Stimulated activated CD4-positive, alpha-beta T cell treated with anti-CD3 and anti-CD28 coated beads, Interleukin-1b, Interleukin-23, amount 100 ng/mL, for 1 hour (primary cell): Measurements from ENCODE around the gene B3GALT6.

Experiments used
- DNase-seq, 2 donors: peaks; one replicate each; pipeline ENCODE4 v3.0.0-alpha.2; 2020; ENCODE audit warnings: low read depth in 2 of 2

Gene B3GALT6

DNA sequence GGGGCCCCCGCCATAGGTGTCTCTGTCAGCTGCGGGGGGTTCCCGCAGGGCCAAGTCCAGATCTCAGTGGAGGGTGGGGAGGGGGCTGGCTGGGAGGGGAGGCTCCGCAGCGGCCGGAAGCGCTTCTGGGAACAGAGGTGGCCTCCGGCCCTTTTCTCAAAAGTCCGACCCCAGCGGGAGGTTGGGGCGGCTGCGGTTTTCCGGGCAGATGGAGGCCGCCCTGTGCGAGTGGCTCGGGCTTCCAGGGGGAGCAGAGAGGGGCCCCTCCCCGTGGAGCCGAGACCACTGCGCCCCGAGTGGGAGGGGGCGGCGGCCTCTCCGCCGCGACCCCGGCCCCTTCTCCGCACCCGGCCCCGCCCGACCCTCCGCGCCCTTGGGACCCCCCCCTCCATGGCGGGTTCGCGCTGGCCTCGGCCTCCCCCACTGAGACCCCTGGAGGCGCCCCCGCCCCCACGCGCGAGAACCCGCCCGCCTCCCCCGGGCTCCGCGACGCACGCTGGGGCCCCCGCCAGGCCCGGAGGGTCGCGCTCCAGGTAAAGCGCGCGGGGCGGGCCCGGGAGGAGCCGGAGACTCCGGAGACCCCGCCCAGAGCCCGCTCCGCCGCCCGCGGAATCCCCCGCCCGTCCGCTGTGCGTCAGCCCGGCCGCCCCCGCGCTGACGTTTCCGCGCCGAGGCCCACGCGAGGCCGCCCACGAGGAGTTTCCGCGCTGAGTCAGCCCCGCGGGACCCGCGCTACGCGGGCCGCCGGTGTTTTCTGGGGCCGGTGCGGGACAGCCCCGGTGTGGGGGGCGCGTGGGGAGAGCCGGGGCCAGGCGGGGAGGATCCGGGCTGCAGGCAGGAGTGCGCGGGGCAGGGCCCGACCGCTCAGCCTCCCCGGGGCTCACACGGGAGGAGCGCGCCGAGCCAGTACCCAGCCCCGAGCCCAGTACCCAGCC is 30.9 kb upstream of the B3GALT6 start:
- peak; percentile 84 to 93 for DNase-seq

DNA sequence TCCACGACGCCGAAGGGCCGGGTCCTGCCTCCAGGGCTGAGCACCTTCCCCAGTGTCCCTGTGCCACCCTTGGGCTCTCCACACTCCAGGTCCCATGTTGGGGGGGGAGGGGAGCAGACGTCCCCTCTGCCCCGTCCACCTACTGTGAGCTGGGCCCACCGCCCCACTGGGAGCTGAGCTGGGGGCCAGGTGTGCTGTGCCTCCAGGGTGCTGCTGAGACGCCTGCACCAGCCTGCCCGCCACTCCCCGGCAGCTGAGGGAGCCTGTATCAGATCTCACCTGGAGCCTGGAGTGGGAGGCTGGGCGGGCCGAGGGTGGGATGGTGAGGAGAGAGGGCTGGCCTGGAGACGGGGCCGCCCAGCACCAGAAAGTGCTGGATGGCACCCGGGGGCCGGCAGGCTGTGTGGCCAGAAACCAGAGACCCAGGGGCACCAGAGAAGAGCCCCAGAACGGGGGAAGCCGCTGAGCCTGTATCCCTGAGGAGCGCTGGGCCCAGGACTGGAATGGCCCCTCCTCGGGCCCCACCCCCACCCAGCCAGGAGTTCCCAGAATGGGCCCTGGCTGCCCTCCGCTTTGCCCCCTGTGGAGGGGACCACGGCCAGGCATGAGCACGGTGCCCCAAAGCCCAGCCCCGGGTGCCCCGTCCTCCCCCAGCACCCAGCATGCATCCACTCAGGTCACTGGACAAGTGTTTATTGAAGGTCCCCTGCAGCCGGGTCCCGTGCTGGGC is 29.0 kb upstream of the B3GALT6 start:
- DNase-seq = no peak

GRCh38 chr1:1203561-1204424 is 28.2 kb upstream of the B3GALT6 start:
- DNase-seq = no peak

DNA sequence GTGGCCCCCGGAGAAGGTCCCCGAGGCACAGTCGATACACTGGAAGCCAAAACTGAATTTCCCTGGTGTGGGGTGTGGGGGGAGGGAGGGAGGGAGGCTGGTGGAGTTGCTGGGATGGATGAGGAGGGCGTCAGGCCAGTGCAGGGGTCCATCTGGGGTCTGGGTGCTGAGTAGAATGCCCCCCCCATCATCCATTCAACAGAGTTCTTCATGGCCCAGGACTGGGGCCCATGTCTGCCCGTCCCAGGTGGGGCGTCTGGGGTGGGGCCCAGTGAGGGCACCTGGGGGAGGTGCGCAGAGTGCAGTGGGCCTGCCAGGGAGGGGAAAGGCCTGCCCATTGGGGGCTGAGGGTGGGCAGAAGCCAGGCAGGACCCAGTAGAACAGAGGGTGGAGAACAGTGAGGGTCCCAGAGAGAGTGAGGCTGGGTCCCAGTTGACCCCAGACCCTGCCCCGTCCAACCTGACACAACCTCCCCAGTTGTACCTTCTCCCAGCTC is 27.6 kb upstream of the B3GALT6 start:
- no peak for DNase-seq

DNA sequence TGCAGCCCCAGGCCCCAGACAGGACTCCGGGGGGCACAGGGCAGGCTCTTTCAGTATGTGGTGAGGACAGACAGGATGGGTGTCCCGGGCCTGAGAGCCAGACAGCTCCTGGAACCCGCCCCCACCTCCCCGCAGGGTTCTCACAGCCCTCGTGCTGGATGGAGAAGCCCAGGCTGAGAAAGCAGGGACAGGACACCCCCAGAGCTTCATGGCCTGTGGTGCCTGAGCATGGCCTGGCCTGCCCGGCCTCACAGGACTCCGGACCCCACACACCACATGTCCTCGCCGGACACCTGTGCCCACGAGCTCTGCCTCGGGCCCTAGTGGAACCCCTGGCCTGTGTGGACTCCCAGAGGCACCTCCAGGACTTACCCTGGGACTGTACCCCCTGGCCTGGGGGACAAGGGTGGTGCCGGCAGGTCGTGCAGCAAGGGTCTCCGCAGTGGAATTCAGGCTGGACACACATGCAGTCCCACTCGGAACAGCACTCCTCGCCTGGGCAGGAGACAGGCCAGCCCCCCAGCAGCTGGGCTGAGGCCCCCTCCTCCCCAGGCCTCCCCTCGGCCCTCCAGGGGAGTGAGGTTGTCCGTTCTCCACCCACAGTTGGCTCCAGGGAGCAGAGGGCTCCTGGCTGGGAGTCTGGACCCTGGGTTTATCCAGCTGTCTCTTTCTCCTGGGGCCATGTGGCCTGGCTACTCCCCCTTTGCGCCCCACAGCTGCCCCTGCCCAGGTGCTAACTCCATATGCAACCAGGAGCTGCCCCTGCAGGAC is 26.9 kb upstream of the B3GALT6 start:
- DNase-seq = no peak

- no peak for DNase-seq
Measured at GRCh38 chr1:1205769-1206375, 26.2 kb upstream of the B3GALT6 start.

DNA sequence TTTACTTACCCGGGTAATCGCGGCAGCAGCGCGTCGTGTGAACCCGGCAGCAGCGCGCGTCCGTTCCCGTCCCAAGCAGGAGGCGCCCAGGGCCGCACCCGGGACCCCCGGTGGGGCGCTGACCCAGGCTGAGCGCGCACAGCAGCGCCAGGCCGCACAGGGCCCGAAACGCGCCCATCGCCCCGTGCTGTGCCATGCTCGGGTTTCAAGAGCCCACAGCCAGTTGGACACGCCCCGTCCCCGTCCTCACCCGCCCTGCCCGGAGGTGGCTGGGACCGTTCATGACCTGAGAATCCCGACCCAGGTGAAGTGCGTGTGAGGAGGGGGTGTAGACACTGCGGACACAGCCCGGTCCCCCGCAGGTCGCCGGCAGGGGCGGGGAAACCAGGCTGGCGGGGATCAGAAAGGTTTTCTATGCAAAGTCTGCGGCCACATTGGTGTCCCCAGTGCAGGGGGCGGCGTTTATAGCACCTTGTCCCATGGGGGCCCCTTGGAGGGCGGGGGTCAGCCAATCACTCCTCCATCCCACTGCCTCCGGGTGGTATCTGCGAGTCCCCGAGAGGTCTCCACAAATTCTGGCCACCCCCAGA is 25.6 kb upstream of the B3GALT6 start, which contains the start of gene TNFRSF18:
TNFRSF18 (minus strand) TSS at position 217 of the 590 bp plus-strand sequence; CDS start at position 196, 21 bp downstream.
- DNase-seq = no peak

DNA sequence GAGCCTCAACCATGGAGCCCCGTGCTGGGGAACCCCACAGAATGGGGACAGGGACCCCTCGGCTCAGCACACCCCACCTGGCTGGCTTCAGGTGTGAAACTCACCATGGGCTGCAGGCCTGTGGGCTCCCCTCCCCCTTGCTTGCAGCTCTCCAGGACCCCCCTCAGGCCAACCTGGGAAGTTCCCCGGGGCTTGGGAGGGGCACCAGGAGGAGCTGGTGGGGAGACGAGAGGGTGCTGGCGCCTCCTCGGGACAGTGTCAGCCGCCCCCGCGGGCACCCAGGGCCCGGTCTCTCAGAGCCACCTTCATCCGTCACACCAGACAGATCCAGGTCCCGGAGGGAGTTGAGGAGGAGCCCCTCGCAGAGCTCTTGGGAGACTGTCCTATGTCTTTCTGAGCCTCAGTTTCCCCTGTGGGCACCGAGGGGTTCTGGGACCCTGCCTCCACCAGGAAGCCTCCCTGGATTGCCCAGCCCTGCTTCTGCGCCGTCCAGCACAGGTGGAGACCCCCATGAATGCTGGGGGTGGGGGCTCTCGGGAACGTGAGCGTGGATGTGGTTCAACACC is 25.0 kb upstream of the B3GALT6 start:
- no peak for DNase-seq

DNA sequence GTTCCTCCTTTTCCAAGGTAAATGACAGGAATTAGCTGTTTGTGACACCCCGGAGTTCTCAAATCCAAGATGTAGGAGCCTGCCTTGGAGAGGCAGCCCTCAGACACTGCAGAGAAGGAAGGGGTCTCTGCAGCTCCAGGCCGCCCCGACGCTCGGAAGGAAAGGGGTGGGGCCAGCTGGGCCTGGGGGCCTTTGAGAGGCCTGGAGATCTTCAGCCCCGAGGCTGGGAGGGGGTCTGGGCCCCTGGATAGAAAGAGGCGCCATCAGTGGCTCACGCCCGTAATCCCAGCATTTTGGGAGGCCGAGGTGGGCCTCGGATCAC is 24.5 kb upstream of the B3GALT6 start:
- no peak for DNase-seq

DNA sequence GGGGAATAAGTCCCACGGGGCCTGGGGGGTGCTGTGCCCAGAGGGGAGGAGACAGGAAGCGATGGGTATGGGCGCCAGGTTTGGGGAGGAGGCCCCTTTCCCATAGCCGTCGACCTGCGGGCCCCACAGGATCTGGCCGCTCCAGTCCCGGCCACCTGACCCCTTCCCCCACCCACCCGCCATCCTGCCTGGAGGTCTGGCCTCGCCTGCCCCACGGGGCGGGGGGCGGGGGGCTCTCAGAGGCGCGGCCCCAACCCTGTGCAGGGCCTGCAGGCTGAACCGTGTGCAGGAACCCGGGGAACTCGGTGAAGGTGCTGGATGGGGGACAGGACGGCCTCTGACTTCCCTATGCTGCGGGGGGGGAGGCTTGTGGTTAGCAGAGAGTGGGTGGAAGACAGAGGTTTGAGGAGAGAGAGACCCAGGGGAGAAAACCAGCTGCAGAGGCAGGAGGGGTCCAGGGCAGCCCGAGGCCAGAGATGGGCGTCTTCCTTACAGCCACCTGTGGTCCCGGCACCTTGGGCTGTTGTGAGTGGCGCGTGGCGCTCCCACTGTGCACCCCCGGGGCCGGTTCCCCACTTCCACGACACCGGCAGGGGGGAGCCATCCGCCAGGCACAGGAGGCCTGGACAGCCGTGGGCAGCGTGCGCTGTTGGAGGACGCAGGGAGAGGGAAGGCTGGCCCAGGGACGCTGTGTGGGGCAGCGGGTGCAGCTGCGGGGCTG is 23.2 kb upstream of the B3GALT6 start:
- DNase-seq = no peak

GRCh38 chr1:1210726-1211540 is 21.1 kb upstream of the B3GALT6 start:
- no peak for DNase-seq

DNA sequence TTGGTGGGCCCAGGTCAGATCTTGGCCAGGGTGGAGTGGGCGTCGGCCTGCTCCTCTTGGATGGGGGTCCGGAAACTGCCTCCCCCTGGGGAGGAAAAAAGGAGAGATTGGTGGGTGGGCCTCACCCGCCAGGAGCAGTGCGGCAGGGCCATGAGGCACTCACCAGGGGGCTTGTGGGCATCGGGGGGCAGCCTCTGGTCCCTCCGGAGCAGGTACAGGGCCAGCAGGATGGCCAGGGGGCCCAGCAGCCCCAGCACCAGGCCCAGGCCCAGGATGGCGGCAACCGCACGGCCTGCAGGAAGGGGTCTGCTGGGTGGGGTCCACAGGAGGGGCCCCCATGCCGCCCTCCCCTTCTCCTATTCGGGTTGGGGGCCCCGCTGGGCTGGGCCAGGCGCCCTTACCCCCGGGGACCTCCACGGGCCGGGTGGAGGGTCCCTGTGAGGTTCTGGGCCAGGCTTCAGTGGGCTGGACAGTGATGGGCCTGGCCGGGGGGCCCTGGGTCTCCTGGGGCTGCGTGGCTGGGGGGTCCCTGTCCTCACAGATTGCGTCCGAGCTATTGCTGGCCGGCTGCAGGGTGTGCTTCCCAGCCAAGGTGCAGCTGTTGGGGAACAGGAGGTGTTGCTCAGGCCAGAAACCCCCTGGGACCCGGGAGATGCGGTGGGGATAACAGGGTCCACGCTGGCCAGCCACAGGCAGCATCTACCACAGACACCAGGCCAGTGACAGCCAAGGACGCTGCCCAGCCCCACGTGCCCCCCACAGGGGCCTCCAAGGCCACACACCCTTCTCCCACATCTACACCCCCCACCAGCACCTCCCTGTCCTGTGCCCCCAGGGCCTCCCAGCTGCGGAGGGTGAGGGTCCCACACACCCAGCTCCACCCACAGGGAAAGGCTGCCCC is 20.2 kb upstream of the B3GALT6 start:
- no peak for DNase-seq

GRCh38 chr1:1212780-1213344 is 19.2 kb upstream of the B3GALT6 start:
- no peak for DNase-seq

- DNase-seq = no peak
Measured at GRCh38 chr1:1213345-1214265, 18.4 kb upstream of the B3GALT6 start, which contains the start of gene TNFRSF4. Gene TNFRSF4 (minus strand): TSS chr1:1214153. CDS start chr1:1214127, 26 bp downstream.

DNA sequence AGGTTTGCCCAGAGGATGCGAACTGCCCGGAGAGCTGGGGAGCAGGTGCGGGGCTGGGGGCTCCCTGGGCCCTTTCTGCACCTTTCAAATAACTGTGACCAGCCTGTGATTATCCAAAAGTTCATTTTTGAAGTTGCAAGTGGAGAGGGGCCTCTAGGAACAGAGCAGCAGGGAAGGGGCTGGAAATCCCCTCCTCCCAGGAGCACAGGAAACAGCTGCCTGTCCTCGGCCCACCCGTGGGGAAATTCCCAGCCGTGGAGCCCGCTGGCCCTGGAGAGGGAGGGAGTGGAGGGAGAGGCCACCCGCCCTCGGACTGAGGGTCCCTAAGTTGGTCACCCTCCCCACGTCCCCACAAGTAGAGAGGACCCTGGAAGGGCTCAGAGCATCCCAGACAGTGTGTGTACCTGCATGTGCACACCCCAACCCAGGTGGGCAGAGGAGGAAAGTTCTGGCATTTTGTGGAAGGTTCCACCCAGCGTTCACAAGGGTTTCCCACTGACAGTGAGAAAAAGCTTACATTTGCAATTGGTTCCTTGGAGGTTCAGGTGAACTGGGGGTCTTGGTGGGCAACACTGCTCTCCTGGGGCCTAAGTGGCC is 16.9 kb upstream of the B3GALT6 start:
- no peak for DNase-seq
